ENCODE results near the gene PLPPR2.
"Not testable (repeated sequence)": the region's sequence is repeated elsewhere in the genome, so short reads cannot be mapped to it uniquely, and the experiment has no call there.

PLPPR2 gene

GRCh38 chr19:11404588-11405222 lies 49.5 kb downstream of the PLPPR2 start:
- no peak for DNase-seq

- DNase-seq: no peak
Measured at GRCh38 chr19:11405846-11406643, 50.8 kb downstream of the PLPPR2 start.

DNA sequence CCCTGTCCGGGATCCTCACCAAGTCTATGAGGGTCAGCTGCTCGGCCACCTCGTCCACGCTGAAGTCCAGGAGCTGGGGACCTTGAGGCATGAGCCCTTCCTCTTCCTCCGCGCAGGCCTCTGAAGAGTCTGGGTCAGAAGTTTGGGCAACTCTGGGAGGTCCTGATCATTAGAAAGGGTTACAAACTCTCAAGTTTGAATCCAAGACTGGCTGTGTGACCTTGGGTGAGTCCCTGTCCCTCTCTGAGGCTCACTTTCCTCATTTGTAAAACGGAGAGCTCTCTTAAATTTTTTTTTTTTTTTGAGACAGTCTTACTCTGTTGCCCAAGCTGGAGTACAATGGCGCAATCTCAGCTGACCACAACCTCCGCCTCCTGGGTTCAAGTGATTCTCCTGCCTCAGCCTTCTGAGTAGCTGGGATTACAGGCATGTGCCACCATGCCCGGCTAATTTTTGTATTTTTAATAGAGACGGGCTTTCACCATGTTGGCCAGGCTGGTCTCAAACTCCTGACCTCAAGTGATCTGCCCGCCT lies 51.5 kb downstream of the PLPPR2 start:
- DNase-seq: not testable (repeated sequence)

- no peak for DNase-seq
Measured at GRCh38 chr19:11408591-11408990, 53.4 kb downstream of the PLPPR2 start.

DNA sequence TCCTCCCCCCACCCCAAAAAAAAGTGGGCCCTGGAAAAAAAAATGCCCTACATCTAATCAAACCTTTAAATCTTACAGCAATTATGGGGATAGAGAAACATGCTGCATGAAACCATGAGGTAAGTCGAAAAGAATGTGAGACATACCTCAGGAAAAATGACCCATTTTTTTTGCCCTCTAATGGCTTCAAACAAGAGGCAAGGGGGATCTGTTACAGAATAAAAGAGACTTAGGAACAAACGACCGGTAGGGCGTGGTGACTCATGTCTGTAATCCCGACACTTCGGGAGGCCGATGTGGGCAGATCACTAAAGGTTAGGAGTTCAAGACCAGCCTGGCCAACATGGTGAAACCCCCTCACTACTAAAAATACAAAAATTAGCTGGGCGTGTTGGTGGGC lies 55.5 kb downstream of the PLPPR2 start:
- DNase-seq: no peak

GRCh38 chr19:11414544-11414943 lies 59.3 kb downstream of the PLPPR2 start:
- no peak for DNase-seq

Measured in NCI-H1048 (cell line).